Stimulated activated CD8-positive, alpha-beta memory T cell treated with anti-CD3 and anti-CD28 coated beads, Interleukin-12 subunit alpha, Interleukin-12 subunit beta, amount 100 ng/mL, for 24 hours (primary cell): ENCODE data around the gene PPP1R14D.

Experiments
- DNase-seq: peaks from one replicate; pipeline ENCODE4 v3.0.0-alpha.2; 2020; ENCODE audit errors: extremely low read depth

The PPP1R14D gene

DNA sequence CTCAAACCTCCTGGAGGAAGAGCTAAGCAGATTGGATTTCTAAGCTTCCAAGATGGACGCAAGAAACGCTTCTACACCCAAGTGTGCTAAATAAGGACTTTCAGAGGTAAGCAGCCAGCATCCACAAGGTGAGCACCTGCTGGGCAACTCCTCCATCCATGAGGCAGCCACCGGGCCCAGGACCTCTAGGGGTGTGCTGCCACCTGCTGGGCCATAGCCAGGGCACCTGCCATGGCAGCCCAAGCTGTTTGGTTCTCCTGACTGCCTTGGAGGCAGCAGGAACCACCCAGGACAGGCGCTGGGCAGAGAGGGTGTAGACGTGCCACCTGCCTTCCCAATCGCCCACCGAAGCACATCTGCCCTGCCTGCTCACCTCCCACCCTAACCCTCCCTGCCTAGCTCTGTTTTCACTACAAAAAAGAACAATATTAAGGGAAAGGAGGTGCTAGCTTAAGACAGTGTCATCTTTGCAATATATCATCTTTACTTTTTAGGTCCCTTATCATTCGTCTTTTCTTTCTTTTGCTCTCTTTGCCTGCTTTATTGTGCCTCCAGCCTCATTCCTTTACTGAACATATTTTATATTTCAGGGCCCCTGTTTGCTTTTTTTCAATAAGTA, 45.8 kb downstream of the PPP1R14D start:
- no peak for DNase-seq

GRCh38 chr15:40776537-40777141, 51.9 kb downstream of the PPP1R14D start:
- DNase-seq: no peak

- no peak for DNase-seq
These were observed 52.6 kb downstream of the PPP1R14D start for GRCh38 chr15:40775740-40776536.

DNA sequence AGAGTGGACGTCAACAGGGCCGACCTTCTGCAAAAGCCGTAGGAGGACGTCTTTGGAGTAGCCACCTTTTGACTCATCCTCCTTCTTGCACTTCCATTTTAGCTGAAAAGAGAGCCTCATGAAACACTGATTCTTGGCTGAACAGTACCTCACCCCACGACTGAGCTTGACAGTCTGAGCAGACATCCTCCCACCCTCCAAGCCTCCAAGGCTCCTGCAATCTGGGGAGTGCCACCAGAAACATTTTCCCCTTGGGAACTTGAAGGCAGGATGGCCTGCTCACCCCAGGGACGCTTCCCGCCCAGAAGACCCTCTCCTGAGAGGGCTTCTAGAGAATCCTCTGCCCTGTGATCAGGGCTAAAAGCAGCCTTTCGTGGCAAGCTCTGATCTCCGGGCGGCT, 53.5 kb downstream of the PPP1R14D start:
- DNase-seq: no peak

- no peak for DNase-seq
These were observed 54.6 kb downstream of the PPP1R14D start for GRCh38 chr15:40773902-40774301.

GRCh38 chr15:40773496-40773895, 55.0 kb downstream of the PPP1R14D start:
- no peak for DNase-seq

DNA sequence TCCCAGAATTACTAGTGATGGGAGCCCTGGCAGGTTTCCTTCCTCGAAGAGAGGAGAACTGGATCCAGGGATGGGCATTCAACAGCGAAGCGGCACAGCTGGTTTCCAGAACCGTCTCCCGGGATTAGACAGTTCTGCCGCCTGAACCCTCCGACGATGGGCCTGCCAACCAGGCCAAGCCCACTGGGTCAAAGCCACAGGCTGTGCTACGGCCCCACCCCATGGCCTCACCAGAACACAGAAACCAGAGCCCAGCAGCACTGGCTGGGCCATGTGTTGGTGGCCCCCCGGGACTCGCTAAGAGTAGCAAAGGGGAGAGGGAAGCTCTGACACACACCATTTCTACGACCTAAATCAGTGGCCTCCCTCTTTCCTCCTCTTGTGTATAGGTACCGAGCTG, 56.5 kb downstream of the PPP1R14D start:
- no peak for DNase-seq

- DNase-seq: no peak
These were observed 57.3 kb downstream of the PPP1R14D start for GRCh38 chr15:40771242-40771641.

DNA sequence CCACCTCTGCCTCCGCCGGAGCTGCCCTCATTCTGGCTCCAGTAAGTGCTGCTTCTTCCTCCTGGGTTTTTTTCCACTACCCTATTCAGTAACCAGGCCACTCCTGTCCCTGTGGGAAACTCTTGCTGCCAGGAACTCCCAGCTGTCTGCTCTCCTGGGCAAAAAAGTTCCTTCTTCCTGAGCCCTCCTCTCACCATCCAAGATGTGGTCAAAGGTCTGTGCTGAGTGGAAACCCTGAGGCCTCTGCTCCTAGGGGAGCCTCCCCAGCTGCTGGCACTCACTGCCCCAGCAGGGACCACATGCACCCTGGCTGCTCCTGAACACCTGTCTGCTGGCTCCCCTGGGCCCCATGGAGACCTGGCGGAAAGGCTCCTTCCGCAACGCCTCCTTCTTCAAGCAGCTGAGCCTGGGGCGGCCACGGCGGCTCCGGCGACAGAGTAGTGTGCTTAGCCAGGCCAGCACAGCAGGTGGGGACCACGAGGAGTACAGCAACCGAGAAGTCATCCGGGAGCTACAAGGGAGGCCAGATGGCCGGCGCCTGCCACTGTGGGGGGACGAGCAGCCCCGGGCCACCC, 58.3 kb downstream of the PPP1R14D start:
- no peak for DNase-seq

GRCh38 chr15:40769274-40770146, 59.0 kb downstream of the PPP1R14D start, which contains the start of gene C15orf62:
C15orf62 (plus strand) TSS chr15:40769980; CDS start chr15:40770496, 516 bp downstream.
- no peak for DNase-seq

- DNase-seq: no peak
These were observed 59.8 kb downstream of the PPP1R14D start for GRCh38 chr15:40768521-40769273.

DNA sequence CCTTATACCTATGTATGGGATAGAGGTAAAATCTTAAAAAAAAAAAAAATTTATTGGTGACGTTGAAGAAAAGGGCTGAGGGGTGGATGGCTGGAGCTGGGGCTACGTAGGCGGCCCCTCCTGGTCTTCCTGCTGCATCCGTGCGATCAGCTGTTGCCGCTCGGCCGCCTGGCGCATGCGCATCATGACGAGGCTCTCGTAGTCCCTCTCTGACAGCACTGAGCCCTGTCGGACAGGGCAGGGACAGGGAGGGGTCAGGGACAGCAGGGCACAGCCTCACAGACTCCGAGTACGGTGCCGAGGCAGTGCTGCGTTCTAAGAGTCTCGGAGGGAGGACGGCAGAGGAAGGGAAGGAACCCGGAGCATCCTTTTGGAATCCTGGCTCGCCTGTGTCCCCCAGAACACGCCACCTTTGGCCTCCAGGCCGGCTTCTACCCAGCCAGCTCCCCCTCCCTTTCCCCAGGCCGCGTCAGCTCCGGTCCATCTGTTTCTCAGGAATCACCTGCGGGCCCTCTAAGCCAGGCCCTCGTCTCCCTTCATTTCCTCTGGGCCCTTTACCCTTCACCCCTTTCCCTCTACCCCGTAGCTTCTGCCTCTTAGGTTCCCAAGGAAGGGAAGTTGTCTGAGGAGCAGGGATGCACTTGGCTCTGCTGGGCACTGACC, 60.5 kb downstream of the PPP1R14D start:
- no peak for DNase-seq

DNA sequence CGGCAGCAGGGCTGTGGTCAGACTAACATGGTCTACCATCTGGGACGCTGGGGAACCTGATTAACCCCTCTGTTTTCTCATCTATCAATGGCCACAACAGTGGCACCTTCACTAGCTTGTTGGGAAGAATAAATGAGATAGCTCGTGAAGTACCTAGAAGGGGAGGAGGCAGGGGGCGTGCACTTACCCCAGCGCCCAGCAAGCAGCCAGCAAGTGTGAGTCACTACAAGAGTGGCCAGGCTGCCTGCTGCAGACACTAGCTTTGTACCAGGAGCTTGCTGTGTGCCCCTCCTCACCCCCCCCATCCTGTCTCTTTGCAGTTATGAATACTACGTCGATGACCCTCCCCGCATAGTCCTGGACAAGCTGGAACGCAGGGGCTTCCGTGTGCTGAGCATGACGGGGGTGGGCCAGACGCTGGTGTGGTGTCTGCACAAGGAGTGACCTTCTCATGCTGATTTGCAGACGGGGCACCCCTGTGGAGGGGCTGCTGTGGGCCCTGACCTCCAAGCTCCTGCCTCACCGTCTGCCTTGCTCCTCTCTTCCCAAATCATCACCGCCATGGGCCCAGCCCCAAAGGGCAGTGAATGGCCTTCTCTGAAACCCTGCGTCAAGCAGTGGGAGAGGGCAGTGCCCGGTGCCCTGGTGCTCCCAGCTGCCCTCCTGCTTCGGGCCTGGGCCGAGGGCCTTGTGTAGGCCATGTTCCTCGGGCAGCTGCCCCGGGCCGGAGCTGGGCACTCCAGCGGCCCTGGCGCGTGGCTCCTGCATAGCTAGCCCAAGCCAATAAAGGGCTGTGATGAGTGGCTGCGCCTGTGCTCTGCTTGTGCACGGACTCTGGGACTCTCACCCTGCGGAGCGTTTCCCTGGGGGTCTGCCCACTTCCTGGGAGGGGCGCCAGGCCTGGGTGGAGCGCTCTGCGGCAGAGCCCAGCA, 61.3 kb downstream of the PPP1R14D start:
- DNase-seq: no peak

DNA sequence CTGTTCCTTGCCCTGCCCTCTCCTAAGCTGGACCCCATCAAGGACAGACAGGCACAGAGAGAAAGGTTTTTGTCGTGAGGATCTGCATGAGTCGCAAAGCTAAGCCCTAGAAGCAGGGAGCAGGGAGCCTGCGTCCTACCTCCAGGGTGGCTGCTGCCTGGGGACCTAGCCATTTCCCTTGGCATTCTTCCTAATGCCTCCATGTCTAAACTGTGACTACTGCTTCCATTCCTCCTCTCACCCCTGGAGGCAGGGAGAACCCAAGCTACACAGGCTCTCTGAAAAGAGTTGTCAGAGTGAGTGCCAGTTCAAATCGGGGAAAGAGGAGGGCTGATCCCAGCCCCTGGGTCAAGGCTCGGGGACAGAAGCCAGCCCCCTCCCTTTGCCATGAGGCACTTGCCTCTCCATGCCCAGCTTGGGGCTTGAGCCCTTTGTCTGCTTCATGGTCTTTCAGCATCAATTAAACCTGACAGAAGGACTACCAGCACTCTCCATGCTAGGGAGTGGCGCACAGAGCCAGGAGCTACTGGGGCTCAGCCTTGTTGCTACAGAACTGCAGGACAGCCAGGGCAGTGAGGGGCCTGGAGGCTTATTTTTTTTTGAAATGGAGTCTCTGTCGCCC, 62.2 kb downstream of the PPP1R14D start:
- no peak for DNase-seq
